HepG2 (cell line): ENCODE results near the gene TMEM214. TPM values are rescaled to one million over a fixed set of nuclear protein-coding genes. Genes with fewer than 3 reads are reported as not detected.

Source experiments
- CAMTA2 ChIP-seq: sonication (generic); formaldehyde crosslinking; IDR thresholded peaks from 2 replicates; pipeline ENCODE4 v1.4.0; 2020; ENCODE audit warnings: mild to moderate bottlenecking, missing genetic modification reagents, borderline replicate concordance
- FOSL2 ChIP-seq: sonication (generic); formaldehyde crosslinking; IDR thresholded peaks from 2 replicates; pipeline ENCODE4 v1.4.0; 2020; ENCODE audit warnings: missing genetic modification reagents
- KDM3A ChIP-seq: IDR thresholded peaks from 2 replicates; pipeline ENCODE4 v1.6.1; 2018; ENCODE audit warnings: low read depth, missing compliant biosample characterization
- KLF6 ChIP-seq: IDR thresholded peaks from 2 replicates; pipeline ENCODE4 v1.8.0; 2016; ENCODE audit warnings: missing biosample characterization, missing genetic modification reagents
- KLF9 ChIP-seq: IDR thresholded peaks from 2 replicates; pipeline ENCODE4 v1.6.1; 2016; ENCODE audit warnings: low read depth
- MBNL3 ChIP-seq: fragments of 250-450 bp; sonication (Bioruptor Pico); conservative IDR thresholded peaks from 2 replicates; pipeline ENCODE4 v1.8.0; 2022; ENCODE audit warnings: mild to moderate bottlenecking, inconsistent platforms
- NCOA2 ChIP-seq: sonication (generic); formaldehyde crosslinking; IDR thresholded peaks from 2 replicates; pipeline ENCODE4 v1.8.0; 2022; ENCODE audit warnings: inconsistent platforms
- NCOR1 ChIP-seq: fragments of 200-600 bp; sonication (generic); IDR thresholded peaks from 2 replicates; pipeline ENCODE4 v1.7.0; 2017; ENCODE audit warnings: antibody characterized with exemption, low read length, borderline replicate concordance
- PITX1 ChIP-seq: sonication (generic); formaldehyde crosslinking; IDR thresholded peaks from 2 replicates; pipeline ENCODE4 v1.5.1; 2020; ENCODE audit warnings: mild to moderate bottlenecking, missing genetic modification reagents
- ZNF225 ChIP-seq: sonication (generic); formaldehyde crosslinking; IDR thresholded peaks from 2 replicates; pipeline ENCODE4 v1.4.0; 2020; ENCODE audit warnings: mild to moderate bottlenecking, missing genetic modification reagents
- ZNF264 ChIP-seq: sonication (generic); formaldehyde crosslinking; IDR thresholded peaks from 2 replicates; pipeline ENCODE4 v1.4.0; 2020; ENCODE audit warnings: missing genetic modification reagents
- ZNF564 ChIP-seq: sonication (generic); formaldehyde crosslinking; IDR thresholded peaks from 2 replicates; pipeline ENCODE4 v1.8.1; 2023; ENCODE audit warnings: mild to moderate bottlenecking, missing genetic modification reagents
- polyA plus RNA-seq, 8 experiments: library from polyadenylated mRNA; depleted of rRNA in 3 of 8; stranded (reverse) in 7 of 8; unstranded in 1 of 8; fragments of >200 nt; fragmentation: Illumina TruSeq in 4 of 8; extraction: Trizol in 4 of 8; gene quantifications; 2 replicates each; pipeline versions ENCODE4 v1.2.1 to v1.2.3, GENCODE V29; 2011 to 2016; ENCODE audit warnings: low read depth in 4 of 8, missing spikeins in 1 of 8, mixed read lengths in 1 of 8; ENCODE audit not compliant: insufficient read depth in 1 of 8
- total RNA-seq, 5 experiments: library from RNA; depleted of rRNA; stranded (reverse); fragments of >200 nt; fragmentation: Illumina TruSeq; extraction: Trizol; gene quantifications; 2 replicates each; pipeline ENCODE4 v1.2.3, GENCODE V29; 2016; ENCODE audit warnings: low read depth in 1 of 5
- TF ChIP-seq, protein P1 (sequence below): sonication (generic); formaldehyde crosslinking; IDR thresholded peaks from 2 replicates; pipeline ENCODE4 v1.4.0; 2020; ENCODE audit warnings: missing genetic modification reagents
- TF ChIP-seq, protein P2 (sequence below): sonication (generic); formaldehyde crosslinking; IDR thresholded peaks from 2 replicates; pipeline ENCODE4 v1.4.0; 2020; ENCODE audit warnings: missing genetic modification reagents, borderline replicate concordance
- TF ChIP-seq, protein P3 (sequence below): sonication (generic); formaldehyde crosslinking; IDR thresholded peaks from 2 replicates; pipeline ENCODE4 v1.5.1; 2020; ENCODE audit warnings: mild to moderate bottlenecking, moderate library complexity, missing genetic modification reagents
- TF ChIP-seq, protein P4 (sequence below): sonication (generic); formaldehyde crosslinking; conservative IDR thresholded peaks from 2 replicates; pipeline ENCODE4 v1.4.0; 2020; ENCODE audit warnings: mild to moderate bottlenecking, missing genetic modification reagents, moderate library complexity

The TMEM214 gene
- total and polyA plus RNA-seq, 2 of the 13 experiments (the other 11 are each of a cell fraction or from before 2014, with no cell fraction given) = 58.3 to 132 TPM

DNA sequence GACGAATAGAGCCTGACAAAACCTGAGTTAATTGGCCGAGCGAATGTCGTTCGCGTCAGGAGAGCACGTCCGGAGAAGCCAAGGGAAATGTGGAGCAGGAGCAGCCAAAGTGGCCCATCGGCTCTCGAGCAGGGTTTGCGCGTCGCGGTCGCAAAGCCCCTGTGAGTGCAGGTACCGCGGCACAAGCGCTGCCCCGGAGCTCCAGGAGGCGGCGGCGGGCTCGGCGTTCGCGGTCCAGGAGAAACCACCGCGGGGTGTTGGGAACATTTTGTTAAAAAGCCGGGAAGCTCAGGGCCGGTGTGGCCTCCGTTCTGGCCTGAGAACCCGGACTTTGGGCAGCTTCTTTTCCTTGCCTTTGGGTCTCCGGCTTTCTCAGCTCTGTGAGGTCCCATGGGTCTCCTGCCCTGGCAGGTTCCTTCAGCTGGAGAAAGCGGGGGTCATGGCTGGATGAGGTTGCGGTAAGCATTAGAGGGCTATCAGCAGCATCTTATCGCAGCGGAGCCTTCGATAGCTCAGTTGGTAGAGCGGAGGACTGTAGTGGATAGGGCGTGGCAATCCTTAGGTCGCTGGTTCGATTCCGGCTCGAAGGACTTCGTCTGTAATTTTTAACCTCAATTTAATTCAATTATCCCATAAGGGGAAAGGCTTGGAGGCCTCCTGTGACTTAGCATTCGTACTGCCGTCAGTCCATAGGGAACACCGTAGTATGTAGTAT, 17.7 kb downstream of the TMEM214 start (continued):
- TF ChIP-seq PITX1 (peak; percentile 25; the same call in 1 of the 2 replicates), FOSL2 (peak; percentile 10; the same call in 1 of the 2 replicates), MBNL3 (CRISPR knock-in tag) (0 out of 2 replicates have a peak, but pooled peaks have one; percentile 50), KLF9 (CRISPR knock-in tag) (peak; percentile 71), CAMTA2 (CRISPR knock-in tag) (peak; percentile 85), ZNF225 (CRISPR knock-in tag) (no peak; the same call in 1 of the 2 replicates), NCOR1 (no peak), KLF6 (CRISPR knock-in tag) (peak; percentile 82; the same call in 1 of the 2 replicates), KDM3A (peak; percentile 96), NCOA2 (CRISPR knock-in tag) (no peak), ZNF264 (CRISPR knock-in tag) (0 out of 2 replicates have a peak, but pooled peaks have one; percentile 9), ZNF564 (CRISPR knock-in tag) (peak; percentile 55; the same call in 1 of the 2 replicates)
- TF ChIP-seq, protein P1, sequence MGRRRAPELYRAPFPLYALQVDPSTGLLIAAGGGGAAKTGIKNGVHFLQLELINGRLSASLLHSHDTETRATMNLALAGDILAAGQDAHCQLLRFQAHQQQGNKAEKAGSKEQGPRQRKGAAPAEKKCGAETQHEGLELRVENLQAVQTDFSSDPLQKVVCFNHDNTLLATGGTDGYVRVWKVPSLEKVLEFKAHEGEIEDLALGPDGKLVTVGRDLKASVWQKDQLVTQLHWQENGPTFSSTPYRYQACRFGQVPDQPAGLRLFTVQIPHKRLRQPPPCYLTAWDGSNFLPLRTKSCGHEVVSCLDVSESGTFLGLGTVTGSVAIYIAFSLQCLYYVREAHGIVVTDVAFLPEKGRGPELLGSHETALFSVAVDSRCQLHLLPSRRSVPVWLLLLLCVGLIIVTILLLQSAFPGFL (CRISPR knock-in tag) = no peak
- TF ChIP-seq, protein P2, sequence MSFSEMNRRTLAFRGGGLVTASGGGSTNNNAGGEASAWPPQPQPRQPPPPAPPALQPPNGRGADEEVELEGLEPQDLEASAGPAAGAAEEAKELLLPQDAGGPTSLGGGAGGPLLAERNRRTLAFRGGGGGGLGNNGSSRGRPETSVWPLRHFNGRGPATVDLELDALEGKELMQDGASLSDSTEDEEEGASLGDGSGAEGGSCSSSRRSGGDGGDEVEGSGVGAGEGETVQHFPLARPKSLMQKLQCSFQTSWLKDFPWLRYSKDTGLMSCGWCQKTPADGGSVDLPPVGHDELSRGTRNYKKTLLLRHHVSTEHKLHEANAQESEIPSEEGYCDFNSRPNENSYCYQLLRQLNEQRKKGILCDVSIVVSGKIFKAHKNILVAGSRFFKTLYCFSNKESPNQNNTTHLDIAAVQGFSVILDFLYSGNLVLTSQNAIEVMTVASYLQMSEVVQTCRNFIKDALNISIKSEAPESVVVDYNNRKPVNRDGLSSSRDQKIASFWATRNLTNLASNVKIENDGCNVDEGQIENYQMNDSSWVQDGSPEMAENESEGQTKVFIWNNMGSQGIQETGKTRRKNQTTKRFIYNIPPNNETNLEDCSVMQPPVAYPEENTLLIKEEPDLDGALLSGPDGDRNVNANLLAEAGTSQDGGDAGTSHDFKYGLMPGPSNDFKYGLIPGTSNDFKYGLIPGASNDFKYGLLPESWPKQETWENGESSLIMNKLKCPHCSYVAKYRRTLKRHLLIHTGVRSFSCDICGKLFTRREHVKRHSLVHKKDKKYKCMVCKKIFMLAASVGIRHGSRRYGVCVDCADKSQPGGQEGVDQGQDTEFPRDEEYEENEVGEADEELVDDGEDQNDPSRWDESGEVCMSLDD (CRISPR knock-in tag) = 0 out of 2 replicates have a peak, but pooled peaks have one; percentile 21
- TF ChIP-seq, protein P3, sequence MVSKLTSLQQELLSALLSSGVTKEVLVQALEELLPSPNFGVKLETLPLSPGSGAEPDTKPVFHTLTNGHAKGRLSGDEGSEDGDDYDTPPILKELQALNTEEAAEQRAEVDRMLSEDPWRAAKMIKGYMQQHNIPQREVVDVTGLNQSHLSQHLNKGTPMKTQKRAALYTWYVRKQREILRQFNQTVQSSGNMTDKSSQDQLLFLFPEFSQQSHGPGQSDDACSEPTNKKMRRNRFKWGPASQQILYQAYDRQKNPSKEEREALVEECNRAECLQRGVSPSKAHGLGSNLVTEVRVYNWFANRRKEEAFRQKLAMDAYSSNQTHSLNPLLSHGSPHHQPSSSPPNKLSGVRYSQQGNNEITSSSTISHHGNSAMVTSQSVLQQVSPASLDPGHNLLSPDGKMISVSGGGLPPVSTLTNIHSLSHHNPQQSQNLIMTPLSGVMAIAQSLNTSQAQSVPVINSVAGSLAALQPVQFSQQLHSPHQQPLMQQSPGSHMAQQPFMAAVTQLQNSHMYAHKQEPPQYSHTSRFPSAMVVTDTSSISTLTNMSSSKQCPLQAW (CRISPR knock-in tag) = peak; percentile 27; the same call in 1 of the 2 replicates
- TF ChIP-seq, protein P4, sequence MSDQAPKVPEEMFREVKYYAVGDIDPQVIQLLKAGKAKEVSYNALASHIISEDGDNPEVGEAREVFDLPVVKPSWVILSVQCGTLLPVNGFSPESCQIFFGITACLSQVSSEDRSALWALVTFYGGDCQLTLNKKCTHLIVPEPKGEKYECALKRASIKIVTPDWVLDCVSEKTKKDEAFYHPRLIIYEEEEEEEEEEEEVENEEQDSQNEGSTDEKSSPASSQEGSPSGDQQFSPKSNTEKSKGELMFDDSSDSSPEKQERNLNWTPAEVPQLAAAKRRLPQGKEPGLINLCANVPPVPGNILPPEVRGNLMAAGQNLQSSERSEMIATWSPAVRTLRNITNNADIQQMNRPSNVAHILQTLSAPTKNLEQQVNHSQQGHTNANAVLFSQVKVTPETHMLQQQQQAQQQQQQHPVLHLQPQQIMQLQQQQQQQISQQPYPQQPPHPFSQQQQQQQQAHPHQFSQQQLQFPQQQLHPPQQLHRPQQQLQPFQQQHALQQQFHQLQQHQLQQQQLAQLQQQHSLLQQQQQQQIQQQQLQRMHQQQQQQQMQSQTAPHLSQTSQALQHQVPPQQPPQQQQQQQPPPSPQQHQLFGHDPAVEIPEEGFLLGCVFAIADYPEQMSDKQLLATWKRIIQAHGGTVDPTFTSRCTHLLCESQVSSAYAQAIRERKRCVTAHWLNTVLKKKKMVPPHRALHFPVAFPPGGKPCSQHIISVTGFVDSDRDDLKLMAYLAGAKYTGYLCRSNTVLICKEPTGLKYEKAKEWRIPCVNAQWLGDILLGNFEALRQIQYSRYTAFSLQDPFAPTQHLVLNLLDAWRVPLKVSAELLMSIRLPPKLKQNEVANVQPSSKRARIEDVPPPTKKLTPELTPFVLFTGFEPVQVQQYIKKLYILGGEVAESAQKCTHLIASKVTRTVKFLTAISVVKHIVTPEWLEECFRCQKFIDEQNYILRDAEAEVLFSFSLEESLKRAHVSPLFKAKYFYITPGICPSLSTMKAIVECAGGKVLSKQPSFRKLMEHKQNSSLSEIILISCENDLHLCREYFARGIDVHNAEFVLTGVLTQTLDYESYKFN (CRISPR knock-in tag) = peak; percentile 15; the same call in 1 of the 2 replicates
